ENCODE results near the gene ATPAF2. TPM values are rescaled to one million over a fixed set of nuclear protein-coding genes. Genes with fewer than 3 reads are reported as not detected.

ATPAF2 gene
- total and polyA plus RNA-seq, 2 experiments from 2014 or later, result 17.9 to 33.9 TPM

- no peak overlapping the region for H3K27ac ChIP-seq
- no peaks in the 10 kb centered on the region for H3K36me3 ChIP-seq (replicated peaks; ENCODE audit: insufficient read depth, low read depth)
- no peak overlapping the region for H3K4me3 ChIP-seq
- no peaks in the 10 kb centered on the region for H3K4me1 ChIP-seq (ENCODE audit: insufficient read depth)
- no peak overlapping the region for H3K4me2 ChIP-seq
- no peaks in the 10 kb centered on the region for H4K20me1 ChIP-seq (ENCODE audit: insufficient read depth, poor library complexity, severe bottlenecking)
- no peak for DNase-seq (ENCODE audit: low spot score)
- no peaks in the 10 kb centered on the region for H3K79me2 ChIP-seq
- TF ChIP-seq EZH2 (IDR thresholded peaks at IDR 0.05; ENCODE audit: borderline replicate concordance) (no peak), CTCF (IDR thresholded peaks at IDR 0.05; ENCODE audit: poor library complexity) (no peak), EZH2phosphoT487 (IDR thresholded peaks at IDR 0.05; ENCODE audit: low read depth, severe bottlenecking, unreplicated experiment) (no peak)
- H3K9me3 ChIP-seq (ENCODE audit: low read depth), result no peaks in the 10 kb centered on the region
- no peak overlapping the region for H2AFZ ChIP-seq
- no peaks in the 10 kb centered on the region for H3K9me2 ChIP-seq (replicated peaks; ENCODE audit: insufficient read depth)
- H3K27me3 ChIP-seq, result no peaks in the 10 kb centered on the region
Observed at GRCh38 chr17:18071751-18072150, 32.8 kb upstream of the ATPAF2 start.

GRCh38 chr17:18070861-18071340, 31.9 kb upstream of the ATPAF2 start:
- H3K4me3 ChIP-seq, result no peak overlapping the region
- H3K27ac ChIP-seq, result no peak overlapping the region
- H4K20me1 ChIP-seq (ENCODE audit: insufficient read depth, poor library complexity, severe bottlenecking), result no peaks in the 10 kb centered on the region
- TF ChIP-seq EZH2phosphoT487 (IDR thresholded peaks at IDR 0.05; ENCODE audit: low read depth, severe bottlenecking, unreplicated experiment) (no peak), CTCF (IDR thresholded peaks at IDR 0.05; ENCODE audit: poor library complexity) (no peak), EZH2 (IDR thresholded peaks at IDR 0.05; ENCODE audit: borderline replicate concordance) (no peak)
- no peaks in the 10 kb centered on the region for H3K27me3 ChIP-seq
- H3K79me2 ChIP-seq, result no peaks in the 10 kb centered on the region
- DNase-seq (ENCODE audit: low spot score), result no peak
- no peak overlapping the region for H3K4me2 ChIP-seq
- H3K9me2 ChIP-seq (replicated peaks; ENCODE audit: insufficient read depth), result no peaks in the 10 kb centered on the region
- 43% methylated on average over 8 of the region's 8 CpGs for WGBS (ENCODE audit: low lambda C conversion rate, missing lambda C conversion rate)
- no peaks in the 10 kb centered on the region for H3K9me3 ChIP-seq (ENCODE audit: low read depth)
- no peaks in the 10 kb centered on the region for H3K4me1 ChIP-seq (ENCODE audit: insufficient read depth)
- no peaks in the 10 kb centered on the region for H3K36me3 ChIP-seq (replicated peaks; ENCODE audit: insufficient read depth, low read depth)
- no peak overlapping the region for H2AFZ ChIP-seq

GRCh38 chr17:18069101-18069500, 30.1 kb upstream of the ATPAF2 start:
- H3K4me3 ChIP-seq, result no peak overlapping the region
- no peaks in the 10 kb centered on the region for H4K20me1 ChIP-seq (ENCODE audit: insufficient read depth, poor library complexity, severe bottlenecking)
- no peaks in the 10 kb centered on the region for H3K36me3 ChIP-seq (replicated peaks; ENCODE audit: insufficient read depth, low read depth)
- no peaks in the 10 kb centered on the region for H3K9me3 ChIP-seq (ENCODE audit: low read depth)
- H3K4me2 ChIP-seq, result no peak overlapping the region
- no peaks in the 10 kb centered on the region for H3K9me2 ChIP-seq (replicated peaks; ENCODE audit: insufficient read depth)
- H3K4me1 ChIP-seq (ENCODE audit: insufficient read depth), result no peaks in the 10 kb centered on the region
- no peak for TF ChIP-seq EZH2 (IDR thresholded peaks at IDR 0.05; ENCODE audit: borderline replicate concordance)
- no peak for TF ChIP-seq CTCF (IDR thresholded peaks at IDR 0.05; ENCODE audit: poor library complexity)
- TF ChIP-seq EZH2phosphoT487 (IDR thresholded peaks at IDR 0.05; ENCODE audit: low read depth, severe bottlenecking, unreplicated experiment), result no peak
- no peak overlapping the region for H3K27ac ChIP-seq
- H3K27me3 ChIP-seq, result no peaks in the 10 kb centered on the region
- no peak overlapping the region for H2AFZ ChIP-seq
- no peak for DNase-seq (ENCODE audit: low spot score)
- H3K79me2 ChIP-seq, result no peaks in the 10 kb centered on the region
- 100% methylated on average over 2 of the region's 2 CpGs for WGBS (ENCODE audit: low lambda C conversion rate, missing lambda C conversion rate)

- 91% methylated on average over 4 of the region's 4 CpGs for WGBS (ENCODE audit: low lambda C conversion rate, missing lambda C conversion rate)
- Histone ChIP-seq H3K9me2 (replicated peaks; ENCODE audit: insufficient read depth) (no peaks in the 10 kb centered on the region), H3K36me3 (replicated peaks; ENCODE audit: insufficient read depth, low read depth) (no peaks in the 10 kb centered on the region), H3K9me3 (ENCODE audit: low read depth) (no peaks in the 10 kb centered on the region), H4K20me1 (ENCODE audit: insufficient read depth, poor library complexity, severe bottlenecking) (no peaks in the 10 kb centered on the region), H2AFZ (no peak overlapping the region), H3K4me2 (no peak overlapping the region), H3K27me3 (no peaks in the 10 kb centered on the region), H3K27ac (no peak overlapping the region), H3K4me1 (ENCODE audit: insufficient read depth) (no peaks in the 10 kb centered on the region), H3K4me3 (no peak overlapping the region), H3K79me2 (no peaks in the 10 kb centered on the region)
- no peak for DNase-seq (ENCODE audit: low spot score)
- no peak for TF ChIP-seq EZH2 (IDR thresholded peaks at IDR 0.05; ENCODE audit: borderline replicate concordance)
Observed at GRCh38 chr17:18066866-18067265, 27.9 kb upstream of the ATPAF2 start.
